Uterus (tissue), 2 donors: Measurements from ENCODE around the gene LLGL1.

Experiments used
- CTCF ChIP-seq, 4 experiments: fragments of 200-600 bp in 2 of 4; fragments of 450-650 bp in 2 of 4; sonication (generic) in 2 of 4; IDR thresholded peaks; one replicate each; pipeline ENCODE4 v1.5.1; 2016 to 2019; ENCODE audit warnings: antibody characterized with exemption in 4 of 4, mild to moderate bottlenecking in 2 of 4, moderate library complexity in 1 of 4
- POLR2A ChIP-seq, 2 donors: fragments of 450-650 bp; IDR thresholded peaks; one replicate each; pipeline ENCODE4 v1.6.1; 2016; ENCODE audit warnings: antibody characterized with exemption in 2 of 2, mild to moderate bottlenecking in 1 of 2, moderate library complexity in 1 of 2

GRCh38 chr17:18262641-18263040, 37.2 kb downstream of the LLGL1 start:
- TF ChIP-seq CTCF (IDR thresholded peaks at IDR 0.05) (no peak), POLR2A (IDR thresholded peaks at IDR 0.05) (no peak)
